Putamen (tissue), 1 donor: ENCODE data around the gene SENP2.
"Not testable (repeated sequence)": the region's sequence is repeated elsewhere in the genome, so short reads cannot be mapped to it uniquely, and the experiment has no call there.

Experiments
- DNase-seq: peaks from one replicate; pipeline ENCODE4 v3.0.0-alpha.2; 2016; ENCODE audit warnings: low spot score

SENP2 gene

GRCh38 chr3:185586686-185587039 is 568 bp downstream of the SENP2 start:
- peak; percentile 26 for DNase-seq

GRCh38 chr3:185594073-185594472 is 8.0 kb downstream of the SENP2 start:
- no peak for DNase-seq

GRCh38 chr3:185595526-185595925 is 9.4 kb downstream of the SENP2 start:
- DNase-seq = no peak

- no peak for DNase-seq
Observed at GRCh38 chr3:185605566-185605965, 19.5 kb downstream of the SENP2 start.

GRCh38 chr3:185606196-185606595 is 20.1 kb downstream of the SENP2 start:
- no peak for DNase-seq

- no peak for DNase-seq
Observed at GRCh38 chr3:185613016-185613415, 26.9 kb downstream of the SENP2 start.

- no peak for DNase-seq
Observed at GRCh38 chr3:185623939-185624665, 38.0 kb downstream of the SENP2 start.

GRCh38 chr3:185625784-185626183 is 39.7 kb downstream of the SENP2 start:
- DNase-seq = no peak

GRCh38 chr3:185629554-185630181 is 43.6 kb downstream of the SENP2 start:
- DNase-seq = no peak

GRCh38 chr3:185630182-185630622 is 44.1 kb downstream of the SENP2 start:
- DNase-seq = peak; percentile 33

GRCh38 chr3:185631108-185631507 is 45.0 kb downstream of the SENP2 start:
- DNase-seq = no peak

- DNase-seq = no peak
Observed at GRCh38 chr3:185631508-185632206, 45.6 kb downstream of the SENP2 start.

- no peak for DNase-seq
Observed at GRCh38 chr3:185632996-185633395, 46.9 kb downstream of the SENP2 start.

GRCh38 chr3:185637388-185637787 is 51.3 kb downstream of the SENP2 start:
- no peak for DNase-seq

- not testable (repeated sequence) for DNase-seq
Observed at GRCh38 chr3:185638651-185639050, 52.6 kb downstream of the SENP2 start.

GRCh38 chr3:185639632-185640206 is 53.6 kb downstream of the SENP2 start:
- no peak for DNase-seq

GRCh38 chr3:185640308-185640707 is 54.2 kb downstream of the SENP2 start:
- no peak for DNase-seq

GRCh38 chr3:185645191-185645590 is 59.1 kb downstream of the SENP2 start:
- DNase-seq = not testable (repeated sequence)

GRCh38 chr3:185645596-185646381 is 59.7 kb downstream of the SENP2 start:
- no peak for DNase-seq

- DNase-seq = no peak
Observed at GRCh38 chr3:185646382-185647133, 60.5 kb downstream of the SENP2 start.
